ENCODE measurements around the gene TPST2. TPM values are rescaled to one million over a fixed set of nuclear protein-coding genes. Genes with fewer than 3 reads are reported as not detected.

Gene TPST2
- polyA plus RNA-seq = 34.7 TPM

DNA sequence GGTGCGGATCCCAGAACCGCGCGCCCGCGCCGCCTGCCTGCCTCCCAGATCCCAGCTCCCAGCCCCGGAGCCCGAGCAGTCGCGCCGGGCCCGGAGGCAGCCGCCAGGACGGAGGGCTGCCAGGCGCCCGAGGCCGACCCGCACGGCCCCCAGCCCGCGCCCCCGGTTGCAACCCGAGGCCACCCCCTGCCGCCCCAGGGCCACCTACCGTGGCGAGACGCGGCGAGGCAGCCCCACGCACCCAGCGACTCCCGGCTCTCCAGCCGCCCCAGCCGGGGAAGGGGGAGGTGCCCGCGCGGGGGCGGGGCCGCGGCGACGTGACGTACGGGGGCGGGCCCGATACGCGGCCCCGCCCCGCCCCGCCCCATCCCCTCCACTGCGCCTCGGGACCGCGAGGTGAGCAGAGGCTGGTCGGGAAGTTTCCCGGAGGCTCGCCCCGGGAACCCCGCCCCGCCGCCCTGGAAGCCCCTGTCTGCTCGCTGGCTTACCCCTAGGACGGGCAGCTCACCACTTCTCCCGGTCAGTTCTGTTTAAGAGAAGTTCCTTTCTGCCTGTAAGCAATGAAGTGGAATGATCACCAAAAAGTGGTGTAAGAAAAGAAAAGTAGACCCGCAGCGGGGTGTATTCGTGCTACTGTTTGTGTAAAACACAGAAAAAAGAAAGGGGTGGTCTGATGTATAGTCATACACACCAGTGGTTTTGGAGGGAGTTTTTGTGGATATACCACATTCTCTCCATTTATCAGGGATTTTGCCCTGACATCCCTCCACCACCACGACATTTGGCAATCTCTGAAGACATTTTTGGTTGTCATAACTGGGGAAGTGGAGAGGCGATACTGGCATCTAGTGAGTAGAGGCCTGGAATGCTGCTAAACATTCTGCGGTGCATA lies at the start of gene TPST2:
TPST2 (minus strand) TSS at position 288 of the 892 bp plus-strand sequence. CDS start 48,502 bp downstream, outside the sequence.
- Mint-ChIP-seq H3K27ac (peak within 1 kb of the TSS; percentile 16 to 87 (median 82)), H3K36me3 (peaks cover 2% of the 10 kb centered on the region), H3K4me3 (peak within 1 kb of the TSS; percentile 91 to 97 (median 95)), H3K9me3 (peaks cover 0 to 2% (median 0%) of the 10 kb centered on the region in 3 donors), H3K4me1 (peaks cover 30 to 38% (median 31%) of the 10 kb centered on the region in 3 donors), H3K27me3 (no peaks in the 10 kb centered on the region)

GRCh38 chr22:26636296-26636695 lies 46.4 kb upstream of the TPST2 start:
- Mint-ChIP-seq H3K9me3 (no peaks in the 10 kb centered on the region), H3K27ac (no peak overlapping the region), H3K4me3 (no peak overlapping the region), H3K27me3 (peaks cover 5% of the 10 kb centered on the region), H3K4me1 (no peaks in the 10 kb centered on the region), H3K36me3 (peaks cover 1% of the 10 kb centered on the region)

DNA sequence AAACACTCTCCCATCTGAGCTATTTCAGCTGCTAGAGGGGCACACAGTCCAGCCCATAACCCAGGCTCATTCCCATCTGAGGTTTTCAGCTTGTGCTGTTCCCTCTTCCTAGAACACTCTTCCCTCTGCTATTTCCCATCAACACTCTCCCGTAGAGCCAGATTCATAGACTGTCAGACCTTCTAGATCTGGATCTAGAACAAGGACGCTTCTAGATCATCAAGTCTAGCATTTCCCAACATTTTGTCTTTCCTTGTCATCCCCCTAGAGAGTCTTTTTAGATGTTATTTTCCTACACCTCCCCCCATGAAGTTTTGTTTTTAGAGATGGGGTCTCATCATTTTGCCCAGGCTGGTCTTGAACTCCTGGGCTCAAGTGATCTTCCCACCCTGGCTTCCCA lies 45.2 kb upstream of the TPST2 start:
- H3K27ac Mint-ChIP-seq = no peak overlapping the region
- H3K4me3 Mint-ChIP-seq = peak overlapping the region in 1 of 4 donors; percentile 3
- peaks cover 0 to 5% (median 0%) of the 10 kb centered on the region in 3 donors for H3K9me3 Mint-ChIP-seq
- H3K4me1 Mint-ChIP-seq = no peaks in the 10 kb centered on the region
- peaks cover 1% of the 10 kb centered on the region for H3K36me3 Mint-ChIP-seq
- peaks cover 5% of the 10 kb centered on the region for H3K27me3 Mint-ChIP-seq

GRCh38 chr22:26634189-26634588 lies 44.3 kb upstream of the TPST2 start:
- peaks cover 1% of the 10 kb centered on the region for H3K36me3 Mint-ChIP-seq
- H3K4me3 Mint-ChIP-seq = peak overlapping the region in 1 of 4 donors; percentile 52
- H3K27ac Mint-ChIP-seq = no peak overlapping the region
- H3K9me3 Mint-ChIP-seq = peaks cover 0 to 5% (median 0%) of the 10 kb centered on the region in 3 donors
- H3K27me3 Mint-ChIP-seq = peaks cover 5% of the 10 kb centered on the region
- H3K4me1 Mint-ChIP-seq = no peaks in the 10 kb centered on the region

DNA sequence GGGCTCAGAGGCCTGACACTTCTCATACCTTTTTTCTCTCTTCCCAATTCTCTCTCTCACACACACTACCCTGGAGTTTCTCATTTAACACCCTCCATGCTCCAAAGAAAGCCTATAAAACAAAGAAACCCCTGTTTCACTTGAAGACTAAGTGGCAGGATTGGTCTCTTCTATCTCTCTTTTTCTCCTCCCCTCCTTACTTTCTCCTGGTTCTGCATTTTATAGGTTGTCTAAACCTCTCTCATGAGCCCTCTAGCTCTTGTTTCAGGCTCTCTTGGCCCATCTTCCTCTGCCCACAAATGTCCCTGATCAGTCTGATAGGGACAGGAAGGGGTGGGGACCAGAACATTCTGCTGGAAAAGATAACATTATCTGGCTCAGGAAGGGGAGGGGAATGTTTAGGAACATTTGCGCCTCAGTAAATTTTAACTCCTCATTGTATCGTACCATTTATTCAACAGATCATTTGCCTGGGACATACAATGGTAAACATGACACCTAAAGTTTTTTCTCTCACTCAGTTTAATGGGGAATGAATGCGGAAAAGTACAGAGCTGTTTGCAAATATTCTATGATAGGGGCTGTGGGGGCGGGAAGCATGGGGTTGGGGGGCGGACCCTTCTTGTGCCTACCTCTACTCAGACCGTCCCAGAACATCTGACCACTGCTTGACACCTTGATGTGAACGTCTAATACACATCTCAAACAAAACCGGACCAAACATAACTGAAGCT lies 42.7 kb upstream of the TPST2 start:
- H3K9me3 Mint-ChIP-seq = peaks cover 0 to 5% (median 0%) of the 10 kb centered on the region in 3 donors
- H3K4me1 Mint-ChIP-seq = no peaks in the 10 kb centered on the region
- H3K36me3 Mint-ChIP-seq = peaks cover 1% of the 10 kb centered on the region
- peaks cover 5% of the 10 kb centered on the region for H3K27me3 Mint-ChIP-seq
- peak overlapping the region in 1 of 4 donors; percentile 42 for H3K4me3 Mint-ChIP-seq
- no peak overlapping the region for H3K27ac Mint-ChIP-seq

DNA sequence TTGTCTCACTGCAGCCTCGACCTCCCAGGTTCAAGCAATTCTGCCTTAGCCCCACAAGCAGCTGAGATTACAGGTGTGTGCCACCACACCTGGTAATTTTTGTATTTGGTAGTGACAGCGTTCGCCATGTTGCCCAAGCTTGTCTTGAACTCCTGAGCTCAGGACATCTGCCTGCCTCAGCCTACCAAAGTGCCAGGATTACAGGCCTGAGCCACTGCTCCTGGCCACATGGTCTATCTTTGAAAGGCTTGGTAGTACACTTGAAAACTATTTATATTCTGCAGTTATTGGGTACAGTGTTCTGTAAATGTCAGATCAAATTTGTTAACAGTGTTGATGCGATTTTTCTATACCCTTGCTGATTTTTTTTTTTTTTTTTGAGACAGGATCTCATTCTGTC lies 41.4 kb upstream of the TPST2 start:
- Mint-ChIP-seq H3K27me3 (peaks cover 5% of the 10 kb centered on the region), H3K36me3 (peaks cover 1% of the 10 kb centered on the region), H3K27ac (no peak overlapping the region), H3K9me3 (peaks cover 0 to 5% (median 0%) of the 10 kb centered on the region in 3 donors), H3K4me1 (peaks cover 0 to 3% (median 0%) of the 10 kb centered on the region in 3 donors), H3K4me3 (no peak overlapping the region)

GRCh38 chr22:26629988-26630761 lies 40.2 kb upstream of the TPST2 start:
- peak overlapping the region in 1 of 4 donors; percentile 61 for H3K4me3 Mint-ChIP-seq
- peaks cover 5% of the 10 kb centered on the region for H3K27me3 Mint-ChIP-seq
- peak overlapping the region in 1 of 3 donors; percentile 80 for H3K27ac Mint-ChIP-seq
- peaks cover 1% of the 10 kb centered on the region for H3K36me3 Mint-ChIP-seq
- H3K4me1 Mint-ChIP-seq = peaks cover 0 to 3% (median 0%) of the 10 kb centered on the region in 3 donors
- H3K9me3 Mint-ChIP-seq = peaks cover 0 to 5% (median 0%) of the 10 kb centered on the region in 3 donors

DNA sequence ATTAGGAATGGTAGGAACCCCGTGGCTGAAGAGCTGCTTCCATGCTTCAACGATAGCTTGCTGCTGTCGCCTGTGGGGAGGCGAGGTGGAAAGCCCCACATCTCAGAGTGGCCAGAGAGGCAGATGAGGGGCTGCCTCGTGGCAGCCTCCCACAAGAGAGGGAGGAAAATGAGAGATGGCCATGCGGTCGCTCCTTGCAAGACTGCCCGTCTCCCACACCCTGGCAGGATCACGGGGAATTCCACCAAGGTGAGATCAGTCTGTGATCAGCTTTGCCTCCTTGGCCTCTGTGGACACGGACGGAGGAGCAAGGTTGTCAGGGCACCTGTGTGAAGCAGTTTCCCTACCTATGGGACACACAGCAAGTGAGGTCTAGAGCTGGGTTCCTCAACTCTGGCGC lies 34.9 kb upstream of the TPST2 start:
- H3K9me3 Mint-ChIP-seq = no peaks in the 10 kb centered on the region
- H3K4me1 Mint-ChIP-seq = peaks cover 0 to 3% (median 0%) of the 10 kb centered on the region in 3 donors
- no peaks in the 10 kb centered on the region for H3K27me3 Mint-ChIP-seq
- H3K36me3 Mint-ChIP-seq = peaks cover 4% of the 10 kb centered on the region
- no peak overlapping the region for H3K4me3 Mint-ChIP-seq
- peak overlapping the region in 1 of 3 donors; percentile 11 for H3K27ac Mint-ChIP-seq

GRCh38 chr22:26623984-26624383 lies 34.1 kb upstream of the TPST2 start:
- H3K27ac Mint-ChIP-seq = no peak overlapping the region
- H3K27me3 Mint-ChIP-seq = no peaks in the 10 kb centered on the region
- H3K36me3 Mint-ChIP-seq = peaks cover 4% of the 10 kb centered on the region
- H3K4me1 Mint-ChIP-seq = peaks cover 0 to 3% (median 0%) of the 10 kb centered on the region in 3 donors
- no peaks in the 10 kb centered on the region for H3K9me3 Mint-ChIP-seq
- no peak overlapping the region for H3K4me3 Mint-ChIP-seq

DNA sequence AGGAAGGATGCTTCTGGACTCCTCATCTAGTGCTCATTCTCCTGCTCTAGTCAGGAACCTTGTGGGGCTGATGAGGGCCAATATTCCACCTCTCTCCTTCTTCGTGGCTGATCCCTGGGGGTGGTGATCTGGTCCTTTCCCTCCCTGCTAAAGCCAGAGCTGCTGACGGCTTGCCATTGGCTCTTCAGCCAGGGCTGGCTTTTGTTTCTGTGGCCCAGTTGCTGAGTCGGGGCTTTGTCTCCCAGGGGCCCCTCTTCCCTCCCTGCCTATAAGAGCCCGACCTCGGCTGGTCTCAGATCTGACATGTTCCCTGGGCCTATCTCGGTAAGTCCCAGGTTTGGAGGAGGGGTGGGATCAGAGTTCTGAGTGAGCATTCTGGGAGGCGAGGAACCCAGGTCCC lies 31.7 kb upstream of the TPST2 start, which contains the start of gene CRYBA4:
CRYBA4 (plus strand) TSS at position 301 of the 400 bp plus-strand sequence. CDS start 634 bp downstream, outside the sequence.
- H3K9me3 Mint-ChIP-seq = no peaks in the 10 kb centered on the region
- H3K27me3 Mint-ChIP-seq = no peaks in the 10 kb centered on the region
- no peak within 1 kb of the TSS for H3K4me3 Mint-ChIP-seq
- no peak within 1 kb of the TSS for H3K27ac Mint-ChIP-seq
- peaks cover 4% of the 10 kb centered on the region for H3K36me3 Mint-ChIP-seq
- peaks cover 0 to 4% (median 2%) of the 10 kb centered on the region in 3 donors for H3K4me1 Mint-ChIP-seq

DNA sequence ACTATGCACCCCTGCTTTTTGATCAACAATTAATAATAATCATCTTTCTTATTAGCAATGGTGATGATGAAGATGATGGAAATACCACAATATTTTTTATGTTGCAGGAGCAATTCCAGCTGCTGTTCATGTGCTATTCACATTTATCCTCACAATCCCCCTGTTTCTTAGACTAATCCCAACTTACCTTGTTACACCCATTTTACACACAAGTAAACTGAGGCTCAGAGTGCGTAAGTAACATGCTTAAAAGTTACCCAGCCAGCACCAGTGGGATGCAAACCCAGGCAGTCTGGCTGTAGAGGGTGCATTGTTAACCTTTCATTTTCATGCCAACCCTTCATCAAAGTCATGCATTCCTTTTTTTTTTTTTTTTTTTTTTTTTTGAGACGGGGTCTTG lies 30.3 kb upstream of the TPST2 start:
- peaks cover 4% of the 10 kb centered on the region for H3K36me3 Mint-ChIP-seq
- no peak overlapping the region for H3K4me3 Mint-ChIP-seq
- H3K4me1 Mint-ChIP-seq = peaks cover 3 to 14% (median 8%) of the 10 kb centered on the region in 3 donors
- no peak overlapping the region for H3K27ac Mint-ChIP-seq
- H3K9me3 Mint-ChIP-seq = no peaks in the 10 kb centered on the region
- no peaks in the 10 kb centered on the region for H3K27me3 Mint-ChIP-seq

- Mint-ChIP-seq H3K9me3 (no peaks in the 10 kb centered on the region), H3K4me3 (no peak overlapping the region), H3K27ac (no peak overlapping the region), H3K27me3 (no peaks in the 10 kb centered on the region), H3K4me1 (peaks cover 5 to 16% (median 11%) of the 10 kb centered on the region in 3 donors), H3K36me3 (peaks cover 4% of the 10 kb centered on the region)
Measured at GRCh38 chr22:26619510-26619909, 29.6 kb upstream of the TPST2 start.

- H3K27me3 Mint-ChIP-seq = no peaks in the 10 kb centered on the region
- no peak overlapping the region for H3K4me3 Mint-ChIP-seq
- no peak overlapping the region for H3K27ac Mint-ChIP-seq
- H3K36me3 Mint-ChIP-seq = no peaks in the 10 kb centered on the region
- peaks cover 5 to 16% (median 11%) of the 10 kb centered on the region in 3 donors for H3K4me1 Mint-ChIP-seq
- H3K9me3 Mint-ChIP-seq = no peaks in the 10 kb centered on the region
Measured at GRCh38 chr22:26618455-26618854, 28.5 kb upstream of the TPST2 start.

All from IgD-negative memory B cell (primary cell).